ENCODE results near the gene C16orf96. TPM values are rescaled to one million over a fixed set of nuclear protein-coding genes. Genes with fewer than 3 reads are reported as not detected.
A peak's percentile ranks its signal among the peaks of the same experiment; 100 is the strongest.

The C16orf96 gene
- total and polyA plus RNA-seq, 2 of the 8 experiments (the other 6 are each of a cell fraction or from before 2014, with no cell fraction given) = 1.0 to 1.3 TPM

GRCh38 chr16:4513881-4514280, 42.3 kb upstream of the C16orf96 start:
- no peak overlapping the region for H2BK5ac ChIP-seq (ENCODE audit: low read depth, low read length)
- no peak overlapping the region for H2AK5ac ChIP-seq (ENCODE audit: low read depth, low read length)
- no peak overlapping the region for H3K4me2 ChIP-seq (ENCODE audit: insufficient read depth in 1 of 2, low read depth in 2 of 2, low read length in 2 of 2)
- H3K27me3 ChIP-seq (replicated peaks in 1 of 4; ENCODE audit: control insufficient read depth in 3 of 4, extremely low read depth in 1 of 4, insufficient read depth in 3 of 4, low read length in 3 of 4) = no peaks in the 10 kb centered on the region
- H2BK120ac ChIP-seq (replicated peaks; ENCODE audit: low read depth, low read length) = no peak overlapping the region
- no peaks in the 10 kb centered on the region; the same call in 1 of the 2 replicates for H3K79me1 ChIP-seq (ENCODE audit: low read depth, low read length)
- H2BK15ac ChIP-seq (ENCODE audit: low read length) = no peak overlapping the region
- H3K36me3 ChIP-seq (ENCODE audit: control insufficient read depth in 2 of 4, insufficient read depth in 4 of 4, low read length in 3 of 4) = peaks cover 8 to 20% (median 10%) of the 10 kb centered on the region in 4 experiments; a peak in 4 of 8 replicates
- H3K9me3 ChIP-seq (ENCODE audit: insufficient read depth in 2 of 2, low read depth in 1 of 2, low read length in 1 of 2) = no peaks in the 10 kb centered on the region
- peaks cover 0 to 5% of the 10 kb centered on the region in 2 experiments; a peak in 1 of 4 replicates for H3K79me2 ChIP-seq (ENCODE audit: control insufficient read depth in 1 of 2, insufficient read depth in 2 of 2, low read length in 2 of 2)
- WGBS, 2 experiments (ENCODE audit: extremely low coverage in 1 of 2, insufficient coverage in 1 of 2, insufficient read length in 1 of 2, insufficient replicate concordance in 2 of 2, low coverage in 1 of 2, low lambda C conversion rate in 2 of 2, missing lambda C conversion rate in 1 of 2) = 85% methylated on average over 7 of the region's 7 CpGs; no CpG with 5 or more reads in 1 of the 2 experiments
- peaks cover 11 to 21% of the 10 kb centered on the region in 2 experiments for H4K20me1 ChIP-seq (replicated peaks in 1 of 2; ENCODE audit: control insufficient read depth in 1 of 2, insufficient read depth in 2 of 2, low read length in 2 of 2)
- H2AFZ ChIP-seq (ENCODE audit: low read length) = no peak overlapping the region
- ChIA-PET CTCF (ENCODE audit: partially characterized antibody) (interaction anchor here (0.6 to 35.4 kb wide), 12 partner anchors 7 to 1054 kb away, joined by 3 to 968 read pairs (median 5); partner anchors contain the start of genes C16orf96 and CDIP1), POLR2A (ENCODE audit: partially characterized antibody) (interaction anchor here (1.6 to 3.7 kb wide), 2 partner anchors 13 to 72 kb away, joined by 4 to 8 read pairs; no protein-coding TSS in a partner anchor)
- FAIRE-seq (no peak), DNase-seq (ENCODE audit: low read depth in 1 of 2, low spot score in 2 of 2) (no peak)
- no peak overlapping the region for H3K14ac ChIP-seq (ENCODE audit: insufficient read length)
- H4K91ac ChIP-seq (replicated peaks; ENCODE audit: insufficient read length, low read length) = no peak overlapping the region
- no peak overlapping the region for H3K27ac ChIP-seq (ENCODE audit: low read depth, low read length)
- no peak overlapping the region for H4K5ac ChIP-seq (ENCODE audit: insufficient read length, low read depth, low read length)
- no peaks in the 10 kb centered on the region for H3K23me2 ChIP-seq (ENCODE audit: low read depth, low read length)
- H3K4me3 ChIP-seq (ENCODE audit: extremely low read depth in 1 of 4, insufficient read depth in 2 of 4, low read depth in 3 of 4, low read length in 4 of 4) = no peak overlapping the region
- H3K4me1 ChIP-seq (replicated peaks in 1 of 4; ENCODE audit: control insufficient read depth in 3 of 4, insufficient read depth in 4 of 4, low read length in 3 of 4) = peaks cover 0 to 5% (median 2%) of the 10 kb centered on the region in 4 experiments; a peak in 6 of 7 replicates
- peak overlapping the region; percentile 57; the same call in 1 of the 2 replicates for H4K8ac ChIP-seq (ENCODE audit: extremely low read depth, insufficient read depth, low read length)
- H2BK12ac ChIP-seq (ENCODE audit: low read depth, low read length) = no peak overlapping the region
- H3K23ac ChIP-seq (ENCODE audit: insufficient read length) = no peak overlapping the region
- H3K56ac ChIP-seq (replicated peaks; ENCODE audit: insufficient read length, low read depth, low read length) = no peak overlapping the region
- no peak overlapping the region for H3K18ac ChIP-seq (ENCODE audit: extremely low read depth, low read length)
- no peak overlapping the region for H3K4ac ChIP-seq (replicated peaks; ENCODE audit: insufficient read length, low read depth, low read length)
- no peak overlapping the region for H2BK20ac ChIP-seq (ENCODE audit: low read length)
- no peak overlapping the region for H3K9ac ChIP-seq (replicated peaks in 1 of 4; ENCODE audit: extremely low read depth in 1 of 4, low read depth in 3 of 4, low read length in 3 of 4)
- no peak for TF ChIP-seq KDM4A (IDR thresholded peaks at IDR 0.05; ENCODE audit: low read depth, low read length, severe bottlenecking)
- no peak for TF ChIP-seq NRF1 (IDR thresholded peaks at IDR 0.05; ENCODE audit: low read depth, low read length)
- no peak for TF ChIP-seq TCF12 (IDR thresholded peaks at IDR 0.05; ENCODE audit: low read depth, low read length)
- no peak for TF ChIP-seq HDAC6 (IDR thresholded peaks at IDR 0.05; ENCODE audit: low read depth, low read length)
- TF ChIP-seq SIRT6 (IDR thresholded peaks at IDR 0.05; ENCODE audit: low read length) = no peak
- no peak for TF ChIP-seq ZNF274 (IDR thresholded peaks at IDR 0.05; ENCODE audit: borderline replicate concordance, extremely low read depth, low read length)
- no peak for TF ChIP-seq CHD2 (IDR thresholded peaks at IDR 0.05; ENCODE audit: low read length)
- no peak for TF ChIP-seq SAP30 (IDR thresholded peaks at IDR 0.05; ENCODE audit: insufficient read depth, insufficient replicate concordance, low read length)
- TF ChIP-seq ATF2 (IDR thresholded peaks at IDR 0.05; ENCODE audit: low read length) = no peak
- no peak for TF ChIP-seq HDAC2 (IDR thresholded peaks at IDR 0.05; ENCODE audit: borderline replicate concordance in 1 of 2, low read depth in 2 of 2, low read length in 2 of 2)
- TF ChIP-seq CEBPB (IDR thresholded peaks at IDR 0.05; ENCODE audit: low read depth, low read length) = no peak
- TF ChIP-seq KDM5A (IDR thresholded peaks at IDR 0.05; ENCODE audit: low read length) = no peak

Data from H1 (cell line).